ENCODE data around the gene PFDN2. TPM values are rescaled to one million over a fixed set of nuclear protein-coding genes. Genes with fewer than 3 reads are reported as not detected.

Gene PFDN2
- total and polyA plus RNA-seq, 7 donors, result 40.7 to 115 (median 63.4) TPM

GRCh38 chr1:161158316-161159010, 40.6 kb upstream of the PFDN2 start:
- Histone ChIP-seq H3K4me1 (peaks cover 0 to 43% (median 39%) of the 10 kb centered on the region in 4 donors), H3K4me3 (peak overlapping the region in 3 of 4 donors; percentile 82 to 96 (median 90)), H3K27me3 (no peaks in the 10 kb centered on the region), H3K36me3 (peaks cover 0 to 42% (median 7%) of the 10 kb centered on the region in 4 donors), H3K27ac (peak overlapping the region; percentile 86 to 93 (median 90)), H3K9me3 (no peaks in the 10 kb centered on the region)
- WGBS, 2 donors, result 52 to 66% methylated on average over 9 of the region's 9 CpGs
- intact Hi-C loops (cut with DNase I), result loop anchor here (2.0 to 5.0 kb wide), 2 partner anchors 26 to 41 kb away; partner anchors contain the start of genes DEDD, NIT1 and PFDN2
- TF ChIP-seq, protein P1, sequence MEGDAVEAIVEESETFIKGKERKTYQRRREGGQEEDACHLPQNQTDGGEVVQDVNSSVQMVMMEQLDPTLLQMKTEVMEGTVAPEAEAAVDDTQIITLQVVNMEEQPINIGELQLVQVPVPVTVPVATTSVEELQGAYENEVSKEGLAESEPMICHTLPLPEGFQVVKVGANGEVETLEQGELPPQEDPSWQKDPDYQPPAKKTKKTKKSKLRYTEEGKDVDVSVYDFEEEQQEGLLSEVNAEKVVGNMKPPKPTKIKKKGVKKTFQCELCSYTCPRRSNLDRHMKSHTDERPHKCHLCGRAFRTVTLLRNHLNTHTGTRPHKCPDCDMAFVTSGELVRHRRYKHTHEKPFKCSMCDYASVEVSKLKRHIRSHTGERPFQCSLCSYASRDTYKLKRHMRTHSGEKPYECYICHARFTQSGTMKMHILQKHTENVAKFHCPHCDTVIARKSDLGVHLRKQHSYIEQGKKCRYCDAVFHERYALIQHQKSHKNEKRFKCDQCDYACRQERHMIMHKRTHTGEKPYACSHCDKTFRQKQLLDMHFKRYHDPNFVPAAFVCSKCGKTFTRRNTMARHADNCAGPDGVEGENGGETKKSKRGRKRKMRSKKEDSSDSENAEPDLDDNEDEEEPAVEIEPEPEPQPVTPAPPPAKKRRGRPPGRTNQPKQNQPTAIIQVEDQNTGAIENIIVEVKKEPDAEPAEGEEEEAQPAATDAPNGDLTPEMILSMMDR (IDR thresholded peaks at IDR 0.05), result no peak
- TF ChIP-seq POLR2AphosphoS5 (IDR thresholded peaks at IDR 0.05) (no peak), POLR2A (IDR thresholded peaks at IDR 0.05) (no peak), EP300 (IDR thresholded peaks at IDR 0.05) (no peak)
- no peak for DNase-seq

DNA sequence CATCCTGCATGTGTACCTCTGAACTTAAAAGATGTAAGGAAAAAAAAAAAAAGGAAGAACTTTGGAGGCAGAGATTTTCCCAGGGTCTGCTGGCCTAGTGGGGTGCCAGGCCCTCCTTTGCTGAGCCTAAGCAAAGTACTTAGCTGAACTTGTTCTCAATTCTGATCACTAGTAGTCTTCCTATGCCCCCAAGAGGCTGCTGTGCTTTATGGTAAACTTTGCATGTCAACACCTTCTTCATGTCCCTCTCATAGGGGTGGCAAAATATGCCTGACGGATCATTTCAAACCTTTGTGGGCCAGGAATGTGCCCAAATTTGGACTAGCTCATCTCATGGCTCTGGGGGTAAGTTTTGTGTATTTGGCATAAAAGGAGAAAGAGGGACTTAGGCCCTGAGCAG, 40.0 kb upstream of the PFDN2 start:
- intact Hi-C loops (cut with DNase I), result loop anchor here (2.0 to 5.0 kb wide), 2 partner anchors 25 to 41 kb away; partner anchors contain the start of genes DEDD, NIT1 and PFDN2
- no peak for DNase-seq
- Histone ChIP-seq H3K4me3 (no peak overlapping the region), H3K27me3 (no peaks in the 10 kb centered on the region), H3K27ac (no peak overlapping the region), H3K36me3 (peaks cover 0 to 36% (median 5%) of the 10 kb centered on the region in 4 donors), H3K4me1 (peaks cover 0 to 44% (median 41%) of the 10 kb centered on the region in 4 donors), H3K9me3 (no peaks in the 10 kb centered on the region)
- TF ChIP-seq POLR2A (IDR thresholded peaks at IDR 0.05) (no peak), EP300 (IDR thresholded peaks at IDR 0.05) (no peak), POLR2AphosphoS5 (IDR thresholded peaks at IDR 0.05) (no peak)
- TF ChIP-seq, protein P1 (IDR thresholded peaks at IDR 0.05), result no peak
- WGBS, 2 donors, result 92 to 93% methylated on average over 1 of the region's 1 CpG

DNA sequence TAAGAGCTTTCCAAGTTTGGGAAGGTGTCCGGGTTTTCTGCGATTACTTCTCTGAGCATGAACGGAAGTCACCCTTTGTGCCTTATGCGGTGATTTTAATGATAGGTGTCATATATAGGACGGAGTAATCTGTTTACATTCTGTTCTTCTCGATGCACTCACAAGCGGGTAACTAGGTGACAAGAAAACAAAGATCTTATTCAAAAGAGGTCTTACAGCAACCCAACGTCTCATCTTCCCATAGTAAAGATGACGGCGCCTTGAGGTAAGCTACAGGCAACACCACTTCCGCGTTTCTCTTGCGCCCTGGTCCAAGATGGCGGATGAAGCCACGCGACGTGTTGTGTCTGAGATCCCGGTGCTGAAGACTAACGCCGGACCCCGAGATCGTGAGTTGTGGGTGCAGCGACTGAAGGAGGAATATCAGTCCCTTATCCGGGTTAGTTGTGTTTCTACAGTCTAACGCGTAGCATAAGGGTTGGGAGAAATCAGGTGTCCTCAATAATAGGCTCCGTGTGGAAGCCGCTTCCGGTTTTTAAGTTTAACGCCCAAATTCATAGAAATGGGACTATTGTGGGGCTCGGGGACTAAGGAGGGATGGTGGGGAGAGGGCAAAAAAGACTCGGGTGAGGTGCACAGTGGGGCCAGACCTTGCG, 36.0 kb upstream of the PFDN2 start, which contains the start of gene UFC1:
Gene UFC1, plus strand, starts transcription at position 297 of the 656 bp plus-strand sequence. Its CDS starts 20 bp downstream, at position 317.
- Histone ChIP-seq H3K27me3 (no peaks in the 10 kb centered on the region), H3K4me3 (peak within 1 kb of the TSS; percentile 58 to 77 (median 76)), H3K27ac (peak within 1 kb of the TSS; percentile 83 to 93 (median 90)), H3K9me3 (no peaks in the 10 kb centered on the region), H3K4me1 (peaks cover 0 to 18% (median 14%) of the 10 kb centered on the region in 4 donors), H3K36me3 (peaks cover 0 to 18% (median 0%) of the 10 kb centered on the region in 4 donors)
- 0 to 1% methylated on average over 33 of the region's 33 CpGs for WGBS, 2 donors
- TF ChIP-seq POLR2AphosphoS5 (IDR thresholded peaks at IDR 0.05) (peak; percentile 25 to 61 (median 46)), EP300 (IDR thresholded peaks at IDR 0.05) (no peak)
- DNase-seq, result peak; percentile 88
- intact Hi-C loops (cut with DNase I), result no loop called here

DNA sequence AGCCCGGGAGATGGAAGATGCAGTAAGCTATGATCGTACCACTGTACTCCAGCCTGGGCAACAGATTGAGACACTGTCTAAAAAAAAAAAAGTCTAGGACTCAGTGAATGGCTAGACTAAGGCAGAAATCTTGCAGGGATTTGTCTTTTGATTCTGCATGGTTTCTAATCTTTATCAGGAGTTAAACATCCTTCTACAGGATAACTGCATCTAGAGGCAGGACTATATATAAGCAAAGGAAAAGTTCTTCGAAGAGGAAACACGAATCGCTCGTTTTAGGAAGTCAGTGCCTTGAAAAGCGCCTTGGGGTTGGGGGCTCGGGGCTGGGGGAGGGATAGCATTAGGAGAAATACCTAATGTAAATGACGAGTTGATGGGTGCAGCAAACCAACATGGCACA, 35.3 kb upstream of the PFDN2 start:
- 20 to 24% methylated on average over 9 of the region's 9 CpGs for WGBS, 2 donors
- intact Hi-C loops (cut with DNase I), result no loop called here

More for the DNA sequence above, 35.3 kb upstream of the PFDN2 start:
- TF ChIP-seq POLR2AphosphoS5 (IDR thresholded peaks at IDR 0.05) (no peak), POLR2A (IDR thresholded peaks at IDR 0.05) (no peak), EP300 (IDR thresholded peaks at IDR 0.05) (no peak)
- TF ChIP-seq, protein P1 (IDR thresholded peaks at IDR 0.05), result no peak
- H3K4me3 ChIP-seq, result peak overlapping the region; percentile 58 to 77 (median 76)
- no peaks in the 10 kb centered on the region for H3K27me3 ChIP-seq
- H3K36me3 ChIP-seq, result peaks cover 0 to 15% (median 0%) of the 10 kb centered on the region in 4 donors
- no peaks in the 10 kb centered on the region for H3K9me3 ChIP-seq
- peak overlapping the region; percentile 83 to 93 (median 90) for H3K27ac ChIP-seq
- no peak for DNase-seq
- peaks cover 0 to 14% (median 11%) of the 10 kb centered on the region in 4 donors for H3K4me1 ChIP-seq
